GM12864 (cell line): ENCODE data around the gene NSMCE1.

ENCODE experiments used
- DNase-seq: peaks from one replicate; pipeline ENCODE4 v3.0.0-alpha.2; 2011; ENCODE audit warnings: low read depth
- H3K4me3 ChIP-seq: 2 replicates; pipeline ENCODE4 v1.5.1; 2011; ENCODE audit warnings: mild to moderate bottlenecking, low read depth, low read length, control low read depth
- TF ChIP-seq, protein P1 (sequence below): IDR thresholded peaks from 2 replicates; pipeline ENCODE4 v1.5.1; 2011; ENCODE audit warnings: low read depth, mild to moderate bottlenecking, moderate library complexity, low read length, control low read depth, inconsistent platforms; ENCODE audit errors: missing control alignments

Gene NSMCE1

DNA sequence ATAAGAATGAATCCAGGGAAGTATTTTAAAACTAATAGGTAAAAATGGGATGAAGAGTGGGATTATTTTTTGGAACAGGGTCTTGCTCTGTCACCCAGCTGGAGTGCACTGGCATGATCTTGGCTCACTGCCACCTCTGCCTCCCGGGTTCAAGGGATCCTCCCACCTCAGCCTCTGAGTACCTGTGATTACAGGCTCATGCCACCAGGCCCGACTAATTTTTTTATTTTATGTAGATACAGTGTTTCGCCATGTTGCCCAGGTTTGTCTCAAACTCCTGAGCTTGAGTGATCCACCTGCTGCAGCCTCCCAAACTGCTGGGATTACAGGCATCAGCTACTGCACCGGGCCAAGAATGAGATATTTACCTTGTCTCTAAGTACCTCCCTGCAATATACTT, 22.1 kb downstream of the NSMCE1 start:
- TF ChIP-seq, protein P1, sequence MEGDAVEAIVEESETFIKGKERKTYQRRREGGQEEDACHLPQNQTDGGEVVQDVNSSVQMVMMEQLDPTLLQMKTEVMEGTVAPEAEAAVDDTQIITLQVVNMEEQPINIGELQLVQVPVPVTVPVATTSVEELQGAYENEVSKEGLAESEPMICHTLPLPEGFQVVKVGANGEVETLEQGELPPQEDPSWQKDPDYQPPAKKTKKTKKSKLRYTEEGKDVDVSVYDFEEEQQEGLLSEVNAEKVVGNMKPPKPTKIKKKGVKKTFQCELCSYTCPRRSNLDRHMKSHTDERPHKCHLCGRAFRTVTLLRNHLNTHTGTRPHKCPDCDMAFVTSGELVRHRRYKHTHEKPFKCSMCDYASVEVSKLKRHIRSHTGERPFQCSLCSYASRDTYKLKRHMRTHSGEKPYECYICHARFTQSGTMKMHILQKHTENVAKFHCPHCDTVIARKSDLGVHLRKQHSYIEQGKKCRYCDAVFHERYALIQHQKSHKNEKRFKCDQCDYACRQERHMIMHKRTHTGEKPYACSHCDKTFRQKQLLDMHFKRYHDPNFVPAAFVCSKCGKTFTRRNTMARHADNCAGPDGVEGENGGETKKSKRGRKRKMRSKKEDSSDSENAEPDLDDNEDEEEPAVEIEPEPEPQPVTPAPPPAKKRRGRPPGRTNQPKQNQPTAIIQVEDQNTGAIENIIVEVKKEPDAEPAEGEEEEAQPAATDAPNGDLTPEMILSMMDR: no peak
- DNase-seq: no peak
- H3K4me3 ChIP-seq: no peak overlapping the region

DNA sequence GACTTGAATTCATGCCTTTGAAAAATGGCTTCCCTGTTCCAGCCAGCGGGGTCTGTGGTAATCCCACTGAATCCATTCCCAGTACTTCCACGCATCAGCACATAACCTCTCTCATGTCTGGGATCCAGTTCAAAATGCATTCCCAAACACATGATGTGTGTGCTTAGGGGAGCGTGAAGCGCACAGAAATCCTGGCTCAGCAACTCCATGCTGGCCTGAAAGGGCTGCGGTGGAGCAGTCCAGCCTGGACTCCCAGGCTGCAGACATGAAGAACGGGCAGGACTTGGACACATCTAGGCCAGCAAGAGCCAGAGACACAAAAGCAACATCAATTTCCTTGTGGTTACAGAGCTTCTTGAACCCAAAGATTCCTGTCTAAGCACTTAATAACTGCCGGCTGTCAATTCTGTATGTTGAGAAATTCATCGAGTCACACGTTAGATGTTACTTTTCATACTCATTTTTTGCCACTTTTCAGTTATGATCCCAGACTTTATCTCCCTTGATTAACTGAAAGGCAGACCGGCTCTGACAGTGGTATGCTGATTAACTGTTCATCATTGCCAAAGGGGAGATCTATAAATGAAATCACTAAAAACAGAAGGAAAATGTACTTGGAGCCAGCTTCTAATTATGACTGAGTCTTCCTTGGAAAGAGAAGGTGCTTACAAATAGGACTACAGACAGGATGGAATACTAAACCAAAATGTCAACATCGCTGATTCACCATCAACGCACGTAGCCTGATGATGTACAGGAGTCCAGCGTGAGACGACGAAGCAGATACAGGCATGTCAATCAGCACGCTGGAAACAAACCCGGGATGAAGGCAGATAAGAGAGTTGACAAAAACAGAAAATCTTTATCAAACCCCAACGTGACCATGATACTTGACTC, 23.0 kb downstream of the NSMCE1 start:
- H3K4me3 ChIP-seq: no peak overlapping the region
- no peak for DNase-seq
- TF ChIP-seq, protein P1: no peak

DNA sequence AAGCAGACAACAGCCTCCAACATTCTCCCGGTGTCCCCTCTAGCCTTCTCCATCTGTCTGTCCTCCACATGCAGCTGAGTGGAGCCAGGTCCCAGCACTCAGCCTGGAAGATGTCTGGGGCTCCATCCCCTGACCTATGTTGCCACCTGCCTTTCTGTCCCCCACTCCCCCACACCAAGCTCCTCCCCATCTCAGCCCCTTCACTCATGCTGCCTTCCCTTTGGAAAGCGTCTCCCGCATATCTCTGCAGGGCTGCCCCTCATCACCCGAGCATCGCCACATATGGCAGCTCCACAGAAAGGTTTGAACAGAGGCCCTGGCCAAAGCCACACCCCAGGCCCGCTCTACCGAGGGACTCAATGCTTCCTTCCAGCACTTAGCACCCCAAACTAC, 24.2 kb downstream of the NSMCE1 start:
- TF ChIP-seq, protein P1: no peak
- DNase-seq: no peak
- no peak overlapping the region for H3K4me3 ChIP-seq

GRCh38 chr16:27243725-27244362, 24.7 kb downstream of the NSMCE1 start:
- no peak for DNase-seq
- H3K4me3 ChIP-seq: no peak overlapping the region
- TF ChIP-seq, protein P1: no peak

DNA sequence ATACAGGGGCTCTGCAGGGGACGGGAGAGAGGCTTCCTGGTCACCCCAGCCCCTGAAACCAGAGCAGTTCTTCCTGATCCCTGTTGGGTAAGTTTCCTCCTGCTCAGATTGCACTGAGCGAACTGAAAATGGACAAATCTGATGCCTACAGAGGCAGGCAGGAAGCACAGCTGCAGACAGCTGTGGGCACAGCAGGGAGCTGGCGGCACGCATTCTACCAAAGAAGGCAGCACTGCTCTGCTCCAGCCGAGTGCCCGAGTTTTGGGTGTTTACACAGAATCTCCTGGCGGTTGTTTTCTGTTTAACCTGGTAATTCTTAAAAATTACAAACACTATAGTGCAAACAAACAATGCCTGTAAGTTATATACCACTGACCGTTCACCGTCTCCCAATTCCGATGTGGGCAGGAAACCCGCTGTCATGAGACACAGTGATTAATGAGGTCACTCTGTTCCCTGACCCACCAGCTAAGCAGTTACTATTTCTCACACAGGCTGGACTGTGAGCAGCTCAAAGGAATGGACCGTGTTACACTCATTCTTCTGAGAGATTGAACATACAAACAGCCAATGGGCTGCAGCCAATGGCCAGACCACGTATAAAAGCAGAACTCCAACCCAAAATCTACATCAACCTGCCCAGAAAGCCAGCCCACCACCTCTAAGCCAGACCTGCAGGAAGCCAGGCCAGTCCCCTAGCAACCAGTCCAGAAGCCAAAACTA, 25.5 kb downstream of the NSMCE1 start:
- TF ChIP-seq, protein P1: no peak
- no peak for DNase-seq
- H3K4me3 ChIP-seq: no peak overlapping the region

DNA sequence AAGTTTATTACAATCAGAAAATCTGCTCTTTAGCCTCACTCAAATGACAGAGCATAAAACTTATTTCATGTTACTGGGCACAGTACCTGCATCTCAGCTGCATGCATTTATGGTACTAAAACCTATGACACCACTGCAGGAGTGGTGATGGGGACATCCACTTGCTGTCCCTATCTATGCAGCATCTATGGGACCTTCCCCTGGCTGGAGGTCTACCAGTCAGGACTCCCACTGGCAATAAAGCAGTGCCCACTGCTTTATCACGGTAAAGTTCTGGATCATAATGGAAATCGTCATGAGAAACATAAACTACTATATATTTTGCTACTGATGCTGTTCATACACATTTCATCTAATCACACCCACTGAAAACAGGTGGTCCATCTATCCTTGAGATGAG, 26.2 kb downstream of the NSMCE1 start:
- H3K4me3 ChIP-seq: no peak overlapping the region
- TF ChIP-seq, protein P1: no peak
- DNase-seq: no peak
